ENCODE results near the gene TMEM179. TPM values are rescaled to one million over a fixed set of nuclear protein-coding genes. Genes with fewer than 3 reads are reported as not detected.

TMEM179 gene
- total RNA-seq, 4 donors from 2014 or later = 0.46 to 1.9 (median 0.72) TPM

DNA sequence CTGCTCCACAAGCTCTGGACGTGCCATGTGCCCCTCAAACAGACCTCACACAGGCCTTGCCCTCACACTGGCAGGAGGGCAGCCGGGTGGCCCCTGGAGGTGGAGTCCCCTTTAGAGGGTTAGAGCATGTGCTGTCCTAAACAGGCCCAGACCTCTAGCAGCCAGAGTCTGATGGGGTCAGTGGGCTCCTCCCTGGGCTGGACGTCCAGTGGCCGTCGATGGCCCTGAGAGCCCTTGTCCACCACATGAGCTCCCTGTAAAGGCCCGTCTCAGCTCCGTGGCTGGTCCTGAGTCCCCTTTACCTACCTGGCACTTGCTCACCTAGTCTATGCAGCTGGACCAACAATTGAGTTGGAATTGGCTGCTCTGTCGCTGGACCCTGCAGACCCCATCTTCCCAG, 3.8 kb downstream of the TMEM179 start:
- Histone ChIP-seq H3K4me3 (no peak overlapping the region), H3K9me3 (no peaks in the 10 kb centered on the region), H3K4me1 (peaks cover 0 to 14% (median 0%) of the 10 kb centered on the region in 3 donors), H3K27ac (no peak overlapping the region), H3K36me3 (no peaks in the 10 kb centered on the region), H3K27me3 (peaks cover 100% of the 10 kb centered on the region)
- 60% methylated on average over 1 of the region's 8 CpGs; no CpG with 5 or more reads in 1 of the 2 donors for WGBS, 2 donors (ENCODE audit: low coverage in 1 of 2)
- ATAC-seq = no peak
- TF ChIP-seq, protein P1, sequence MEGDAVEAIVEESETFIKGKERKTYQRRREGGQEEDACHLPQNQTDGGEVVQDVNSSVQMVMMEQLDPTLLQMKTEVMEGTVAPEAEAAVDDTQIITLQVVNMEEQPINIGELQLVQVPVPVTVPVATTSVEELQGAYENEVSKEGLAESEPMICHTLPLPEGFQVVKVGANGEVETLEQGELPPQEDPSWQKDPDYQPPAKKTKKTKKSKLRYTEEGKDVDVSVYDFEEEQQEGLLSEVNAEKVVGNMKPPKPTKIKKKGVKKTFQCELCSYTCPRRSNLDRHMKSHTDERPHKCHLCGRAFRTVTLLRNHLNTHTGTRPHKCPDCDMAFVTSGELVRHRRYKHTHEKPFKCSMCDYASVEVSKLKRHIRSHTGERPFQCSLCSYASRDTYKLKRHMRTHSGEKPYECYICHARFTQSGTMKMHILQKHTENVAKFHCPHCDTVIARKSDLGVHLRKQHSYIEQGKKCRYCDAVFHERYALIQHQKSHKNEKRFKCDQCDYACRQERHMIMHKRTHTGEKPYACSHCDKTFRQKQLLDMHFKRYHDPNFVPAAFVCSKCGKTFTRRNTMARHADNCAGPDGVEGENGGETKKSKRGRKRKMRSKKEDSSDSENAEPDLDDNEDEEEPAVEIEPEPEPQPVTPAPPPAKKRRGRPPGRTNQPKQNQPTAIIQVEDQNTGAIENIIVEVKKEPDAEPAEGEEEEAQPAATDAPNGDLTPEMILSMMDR (IDR thresholded peaks at IDR 0.05) = no peak
- TF ChIP-seq POLR2A (IDR thresholded peaks at IDR 0.05) = no peak
- no peak for TF ChIP-seq EP300 (IDR thresholded peaks at IDR 0.05)
- TF ChIP-seq POLR2AphosphoS5 (IDR thresholded peaks at IDR 0.05) = no peak

DNA sequence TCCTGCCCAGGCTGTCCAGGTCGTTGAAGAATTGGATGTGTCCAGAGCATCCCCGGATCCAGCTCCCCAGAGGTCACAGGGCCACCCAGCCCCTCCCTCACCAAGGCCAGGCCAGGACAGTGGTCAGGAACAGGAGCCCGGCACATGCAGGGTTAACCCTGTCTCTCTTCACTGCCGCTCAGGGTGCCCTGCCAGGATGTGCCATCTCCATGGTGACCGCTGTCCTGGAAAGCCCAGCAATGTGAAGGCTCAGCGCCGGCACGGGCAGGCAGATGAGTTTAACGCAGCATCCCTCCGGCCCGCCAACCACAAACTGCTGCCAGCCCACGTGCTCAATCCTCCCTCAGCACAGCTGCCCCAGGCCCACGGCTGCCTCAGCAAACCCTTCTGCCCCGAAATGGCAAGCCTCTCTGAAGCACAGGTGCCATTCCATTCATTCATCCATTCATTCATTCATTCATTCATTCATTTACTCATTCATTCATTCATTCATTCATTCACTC, 4.4 kb downstream of the TMEM179 start:
- WGBS, 2 donors (ENCODE audit: low coverage in 1 of 2) = 14 to 29% methylated on average over 2 to 6 of the region's 14 CpGs

DNA sequence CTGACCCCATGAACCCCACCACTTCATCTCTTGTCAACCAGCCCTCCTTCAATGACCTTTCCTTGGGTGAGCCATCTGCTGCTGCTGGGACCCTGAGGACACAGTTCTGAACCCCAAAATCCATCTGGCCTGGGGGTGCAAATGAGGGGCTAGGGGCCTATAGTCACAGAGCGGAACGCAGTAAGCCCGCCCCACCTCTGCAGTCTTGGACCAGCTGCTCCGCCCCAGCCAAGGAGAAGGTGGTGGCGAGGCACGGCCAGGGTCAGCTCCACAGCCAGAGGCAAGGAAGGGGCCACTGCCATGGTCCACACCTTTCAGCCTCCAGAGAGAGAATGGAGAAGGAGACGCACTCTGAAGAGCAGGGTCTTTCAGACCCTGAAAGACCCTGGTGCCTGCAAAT, 5.1 kb downstream of the TMEM179 start:
- Histone ChIP-seq H3K36me3 (no peaks in the 10 kb centered on the region), H3K27ac (no peak overlapping the region), H3K9me3 (no peaks in the 10 kb centered on the region), H3K27me3 (peaks cover 100% of the 10 kb centered on the region), H3K4me1 (peaks cover 0 to 8% (median 0%) of the 10 kb centered on the region in 3 donors), H3K4me3 (no peak overlapping the region)
- TF ChIP-seq POLR2A (IDR thresholded peaks at IDR 0.05) = no peak
- TF ChIP-seq EP300 (IDR thresholded peaks at IDR 0.05) = no peak
- no peak for TF ChIP-seq POLR2AphosphoS5 (IDR thresholded peaks at IDR 0.05)
- TF ChIP-seq, protein P1 (IDR thresholded peaks at IDR 0.05) = no peak
- WGBS, 2 donors (ENCODE audit: low coverage in 1 of 2) = 92% methylated on average over 7 of the region's 7 CpGs; no CpG with 5 or more reads in 1 of the 2 donors
- no peak for ATAC-seq

More for the DNA sequence above, 4.4 kb downstream of the TMEM179 start:
- no peak overlapping the region for H3K27ac ChIP-seq
- H3K36me3 ChIP-seq = no peaks in the 10 kb centered on the region
- peaks cover 100% of the 10 kb centered on the region for H3K27me3 ChIP-seq
- H3K9me3 ChIP-seq = no peaks in the 10 kb centered on the region
- no peak overlapping the region for H3K4me3 ChIP-seq
- peaks cover 0 to 14% (median 0%) of the 10 kb centered on the region in 3 donors for H3K4me1 ChIP-seq
- ATAC-seq = no peak
- TF ChIP-seq, protein P1 (IDR thresholded peaks at IDR 0.05) = no peak
- TF ChIP-seq EP300 (IDR thresholded peaks at IDR 0.05) = no peak
- TF ChIP-seq POLR2AphosphoS5 (IDR thresholded peaks at IDR 0.05) = no peak
- TF ChIP-seq POLR2A (IDR thresholded peaks at IDR 0.05) = no peak

DNA sequence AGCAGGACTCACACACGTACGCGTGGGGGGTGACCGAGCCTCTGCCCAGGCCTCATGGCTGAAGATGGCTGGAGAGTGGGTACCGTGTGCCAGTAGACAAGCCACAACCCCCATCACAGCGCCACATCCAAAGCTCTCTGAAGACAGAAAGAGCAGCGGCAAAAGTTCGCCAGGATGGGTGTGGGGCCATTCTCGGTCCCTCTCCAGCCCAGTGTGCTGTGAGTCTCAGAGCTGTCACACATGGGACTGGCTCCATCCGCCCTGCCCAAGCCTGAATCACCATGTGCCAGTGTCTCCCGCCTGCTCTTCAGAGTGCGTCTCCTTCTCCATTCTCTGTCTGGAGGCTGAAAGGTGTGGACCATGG, 5.7 kb downstream of the TMEM179 start:
- no peak overlapping the region for H3K4me3 ChIP-seq
- no peaks in the 10 kb centered on the region for H3K36me3 ChIP-seq
- no peak for ATAC-seq
- peaks cover 0 to 2% (median 0%) of the 10 kb centered on the region in 3 donors for H3K4me1 ChIP-seq
- no peak overlapping the region for H3K27ac ChIP-seq
- no peaks in the 10 kb centered on the region for H3K9me3 ChIP-seq
- peaks cover 99% of the 10 kb centered on the region for H3K27me3 ChIP-seq
- 90% methylated on average over 2 of the region's 12 CpGs; no CpG with 5 or more reads in 1 of the 2 donors for WGBS, 2 donors (ENCODE audit: low coverage in 1 of 2)
- TF ChIP-seq POLR2A (IDR thresholded peaks at IDR 0.05) = no peak
- TF ChIP-seq EP300 (IDR thresholded peaks at IDR 0.05) = no peak
- TF ChIP-seq POLR2AphosphoS5 (IDR thresholded peaks at IDR 0.05) = no peak
- TF ChIP-seq, protein P1 (IDR thresholded peaks at IDR 0.05) = no peak
